Choroid plexus epithelial cell (primary cell): ENCODE data around the gene SUN5.

Source experiments
- DNase-seq: peaks from one replicate; pipeline ENCODE4 v3.0.0-alpha.2; 2010; ENCODE audit warnings: low read depth
- H3K4me3 ChIP-seq: 2 replicates; pipeline ENCODE4 v1.5.1; 2011; ENCODE audit warnings: low read depth, mild to moderate bottlenecking, control low read depth, low read length, moderate library complexity
- TF ChIP-seq, protein P1 (sequence below): conservative IDR thresholded peaks from 2 replicates; pipeline ENCODE4 v1.5.1; 2011; ENCODE audit warnings: low read depth, mild to moderate bottlenecking, control low read depth, inconsistent platforms, low read length, moderate library complexity

Gene SUN5

DNA sequence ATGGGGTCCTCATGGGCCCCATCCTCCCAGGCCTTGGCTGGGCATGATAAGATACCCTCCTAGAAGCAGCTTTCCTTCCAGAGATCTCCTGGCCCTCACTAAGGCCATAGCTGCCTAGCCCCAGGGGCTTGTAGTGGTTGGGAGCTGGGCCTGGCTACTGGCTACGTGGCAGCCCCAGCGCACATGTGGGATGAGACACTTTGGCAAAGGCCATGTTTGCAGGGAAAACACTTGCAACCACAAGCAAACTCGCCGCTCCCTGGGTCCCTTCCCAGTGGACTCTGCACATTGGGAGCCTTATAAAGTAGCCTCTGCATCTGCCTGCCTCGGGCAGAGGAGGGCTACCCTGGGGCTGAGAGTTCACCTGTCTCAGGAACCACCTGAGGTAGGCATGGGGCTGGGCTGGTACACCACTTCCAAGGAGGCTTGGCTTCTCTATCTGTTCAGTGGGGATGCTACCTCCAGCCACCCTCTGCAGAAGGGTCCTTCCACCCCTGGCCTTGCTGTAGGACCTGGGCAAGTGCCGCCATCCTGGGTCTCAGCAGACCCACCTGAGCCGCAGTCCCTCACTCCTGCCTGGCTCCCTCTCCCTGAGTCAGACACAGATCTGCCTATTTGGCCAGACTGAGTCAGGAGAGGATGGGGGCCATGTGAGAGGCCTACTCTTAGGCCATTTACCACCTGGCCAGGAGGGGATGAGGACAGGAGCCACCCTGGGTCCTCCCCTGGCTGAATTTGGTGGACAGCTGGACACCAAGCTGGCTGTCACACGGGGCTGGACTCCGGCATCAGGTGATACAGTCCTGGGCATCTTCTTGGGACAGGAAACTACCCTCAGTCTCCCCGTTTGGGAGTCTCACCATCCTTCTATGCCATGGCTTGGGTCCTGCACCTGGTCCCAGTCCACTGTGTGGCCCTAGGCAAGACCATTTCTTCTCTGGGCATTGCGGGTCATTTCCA lies 3.4 kb upstream of the SUN5 start, which contains the start of gene BPIFB2:
Gene BPIFB2 (plus strand): TSS at position 329 of the 960 bp plus-strand sequence. CDS start 871 bp downstream, outside the sequence.
- DNase-seq = no peak
- no peak within 1 kb of the TSS for H3K4me3 ChIP-seq
- TF ChIP-seq, protein P1, sequence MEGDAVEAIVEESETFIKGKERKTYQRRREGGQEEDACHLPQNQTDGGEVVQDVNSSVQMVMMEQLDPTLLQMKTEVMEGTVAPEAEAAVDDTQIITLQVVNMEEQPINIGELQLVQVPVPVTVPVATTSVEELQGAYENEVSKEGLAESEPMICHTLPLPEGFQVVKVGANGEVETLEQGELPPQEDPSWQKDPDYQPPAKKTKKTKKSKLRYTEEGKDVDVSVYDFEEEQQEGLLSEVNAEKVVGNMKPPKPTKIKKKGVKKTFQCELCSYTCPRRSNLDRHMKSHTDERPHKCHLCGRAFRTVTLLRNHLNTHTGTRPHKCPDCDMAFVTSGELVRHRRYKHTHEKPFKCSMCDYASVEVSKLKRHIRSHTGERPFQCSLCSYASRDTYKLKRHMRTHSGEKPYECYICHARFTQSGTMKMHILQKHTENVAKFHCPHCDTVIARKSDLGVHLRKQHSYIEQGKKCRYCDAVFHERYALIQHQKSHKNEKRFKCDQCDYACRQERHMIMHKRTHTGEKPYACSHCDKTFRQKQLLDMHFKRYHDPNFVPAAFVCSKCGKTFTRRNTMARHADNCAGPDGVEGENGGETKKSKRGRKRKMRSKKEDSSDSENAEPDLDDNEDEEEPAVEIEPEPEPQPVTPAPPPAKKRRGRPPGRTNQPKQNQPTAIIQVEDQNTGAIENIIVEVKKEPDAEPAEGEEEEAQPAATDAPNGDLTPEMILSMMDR = no peak

DNA sequence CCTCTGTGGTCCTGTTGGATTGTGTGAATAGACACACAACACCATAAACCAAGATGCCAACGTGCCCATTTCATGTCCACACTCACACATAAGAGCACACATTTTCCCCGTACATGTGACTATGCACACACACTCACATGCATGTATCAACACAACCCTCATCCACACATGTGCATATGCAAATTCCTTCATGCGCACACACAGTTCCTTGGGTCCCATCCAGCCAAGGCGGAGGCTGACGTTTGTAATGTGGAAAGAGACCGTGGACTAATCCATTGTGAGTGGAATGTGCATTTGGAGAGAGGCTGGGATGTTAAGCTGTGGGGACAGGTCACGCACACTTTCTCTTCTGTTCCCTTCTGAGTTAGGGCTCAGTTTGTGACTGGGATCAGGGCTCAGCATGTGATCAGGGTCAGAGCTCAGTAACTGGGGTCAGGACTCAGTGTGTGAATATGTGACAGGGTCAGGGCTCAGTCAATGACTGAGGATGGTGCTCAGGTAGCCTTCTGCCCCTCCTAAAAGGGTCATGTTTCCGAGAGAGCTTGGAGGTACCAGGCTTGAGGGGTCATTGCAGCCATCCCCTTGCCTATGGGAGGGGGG lies 2.6 kb upstream of the SUN5 start:
- TF ChIP-seq, protein P1 = no peak
- DNase-seq = no peak
- H3K4me3 ChIP-seq = no peak overlapping the region

DNA sequence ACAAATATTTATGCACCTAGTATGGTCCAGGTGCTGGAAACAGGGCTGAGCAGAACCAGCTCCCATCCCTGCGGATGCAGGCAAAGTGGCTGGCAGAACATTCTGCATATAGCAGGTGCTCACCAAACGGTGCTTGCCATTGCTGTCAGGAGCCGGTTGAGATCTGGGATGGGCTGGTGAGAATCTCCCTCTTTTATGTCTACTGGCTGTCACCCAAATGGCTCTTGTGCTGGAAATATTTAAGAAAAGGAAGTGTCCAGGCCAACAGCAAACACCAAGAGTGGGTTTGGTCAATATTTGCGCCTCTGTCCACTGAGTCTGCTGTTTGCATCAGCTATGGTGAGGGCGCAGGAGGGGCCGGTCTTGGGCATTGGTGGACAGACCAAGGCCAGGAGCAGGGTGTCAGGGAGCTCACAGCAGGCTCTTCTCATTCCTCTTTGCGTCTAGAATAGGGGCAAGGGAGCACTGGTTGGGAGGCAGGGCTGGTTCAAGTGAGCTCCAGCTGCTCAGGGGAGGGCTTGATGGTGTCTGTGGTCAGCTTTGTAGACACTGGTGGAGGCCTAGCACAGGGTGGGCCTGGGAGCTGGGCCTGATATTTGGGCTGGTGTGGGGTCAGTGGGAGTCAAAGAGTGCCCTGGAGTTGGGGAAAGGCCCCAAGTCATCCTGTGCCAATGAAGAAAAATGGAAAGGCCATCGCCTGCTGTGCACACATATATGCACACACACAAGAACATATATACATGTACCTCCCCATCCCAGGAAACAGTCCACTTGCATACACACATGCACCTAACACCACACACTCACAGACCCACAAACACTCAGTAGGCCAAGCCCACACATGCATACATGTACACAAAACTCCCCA lies 1.9 kb upstream of the SUN5 start:
- TF ChIP-seq, protein P1 = no peak
- no peak for DNase-seq

DNA sequence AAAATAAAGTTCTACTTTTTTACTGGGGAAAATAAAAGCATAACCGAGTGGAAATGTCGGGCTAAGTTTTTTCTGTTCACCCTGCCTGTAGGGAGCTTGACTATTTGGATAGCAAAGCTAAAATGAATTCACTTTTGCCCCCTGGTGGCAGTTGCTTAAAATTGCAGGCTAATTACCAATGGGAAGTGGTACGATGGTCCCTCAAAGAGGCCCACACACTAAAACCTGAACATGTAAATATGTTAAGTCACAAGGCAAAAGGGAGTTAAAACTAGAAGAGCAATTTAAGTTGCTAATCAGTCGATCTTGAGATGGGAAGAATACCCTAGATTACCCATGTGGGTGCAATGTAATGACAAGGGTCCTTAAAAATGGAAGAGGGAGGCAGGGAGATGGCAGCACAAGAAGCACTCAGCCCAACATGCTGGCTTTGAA lies 916 bp upstream of the SUN5 start:
- H3K4me3 ChIP-seq = no peak overlapping the region
- TF ChIP-seq, protein P1 = peak; percentile 50
- peak; percentile 18 for DNase-seq

More for the DNA sequence above, 1.9 kb upstream of the SUN5 start:
- no peak overlapping the region for H3K4me3 ChIP-seq

DNA sequence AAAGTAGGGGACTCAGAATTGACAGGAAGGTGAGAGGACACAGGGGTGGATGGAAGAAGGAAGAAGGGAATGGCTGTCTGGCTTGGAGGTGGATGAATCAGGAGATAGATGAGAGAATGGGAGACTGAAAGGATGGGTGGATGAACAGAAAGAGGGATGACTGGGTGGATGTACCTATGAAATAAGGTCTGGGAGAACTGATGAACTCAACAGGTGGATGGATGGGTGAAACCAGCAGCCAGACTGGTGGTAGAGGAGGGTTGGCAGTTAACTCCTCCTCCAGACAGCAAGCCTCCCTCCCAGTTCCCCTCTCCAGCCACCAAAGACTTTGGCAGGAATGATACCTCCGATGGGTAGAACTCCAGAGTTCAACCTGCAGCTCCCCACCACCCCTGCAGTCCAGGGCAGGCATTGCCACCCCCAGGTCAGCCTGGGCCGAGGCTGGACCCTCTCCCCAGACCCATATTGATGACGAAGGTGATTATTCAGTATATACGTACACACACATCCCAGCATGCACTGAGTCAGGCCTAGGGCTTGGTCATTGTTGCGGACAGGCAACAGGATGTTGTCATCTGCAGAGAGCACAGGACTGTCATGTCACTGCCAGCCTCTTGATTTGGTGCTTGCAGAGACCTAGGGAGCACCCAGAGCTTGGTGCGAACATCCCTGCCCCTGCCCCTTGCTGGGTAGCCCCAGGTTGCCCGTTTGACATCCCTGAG lies 2.0 kb downstream of the SUN5 start:
- TF ChIP-seq, protein P1 = no peak
- no peak for DNase-seq
- no peak overlapping the region for H3K4me3 ChIP-seq

GRCh38 chr20:33000802-33001466 lies 3.3 kb downstream of the SUN5 start:
- H3K4me3 ChIP-seq = no peak overlapping the region
- TF ChIP-seq, protein P1 = no peak
- no peak for DNase-seq
